Measurements from ENCODE around the gene BHMT2. TPM values are rescaled to one million over a fixed set of nuclear protein-coding genes. Genes with fewer than 3 reads are reported as not detected.

BHMT2 gene
- total and polyA plus RNA-seq, 2 of the 4 experiments (the other 2 are of a cell fraction), result 0.36 to 0.60 TPM

DNA sequence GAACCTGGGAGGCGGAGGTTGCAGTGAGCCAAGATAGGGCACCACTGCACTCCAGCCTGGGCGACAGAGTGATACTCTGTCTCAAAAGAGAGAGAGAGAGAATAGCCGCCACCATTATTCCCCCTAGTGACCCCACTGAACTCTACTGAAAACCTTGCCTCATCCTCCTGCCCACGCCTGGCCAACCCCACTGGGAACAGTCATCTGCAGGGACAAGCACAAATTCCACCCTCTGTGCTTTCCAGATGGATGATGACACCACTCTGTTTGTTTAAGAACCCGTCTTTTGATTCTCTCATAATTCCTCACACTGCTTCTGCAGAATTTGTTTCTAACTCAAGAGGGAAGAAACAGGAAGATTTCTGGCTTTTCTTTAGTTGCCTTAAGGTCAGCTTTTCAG lies 12.2 kb downstream of the BHMT2 start:
- Histone ChIP-seq H3K9me1 (ENCODE audit: insufficient read depth, low read length) (no peaks in the 10 kb centered on the region), H3K4me1 (ENCODE audit: control insufficient read depth, insufficient read depth, low read length) (0 out of 2 replicates have a peak, but pooled peaks cover 2% of the 10 kb centered on the region), H3K36me3 (ENCODE audit: control insufficient read depth, insufficient read depth, low read length) (no peaks in the 10 kb centered on the region), H2BK120ac (ENCODE audit: low read depth, low read length) (no peak overlapping the region), H4K20me1 (ENCODE audit: insufficient read depth, low read length) (no peaks in the 10 kb centered on the region), H3K56ac (ENCODE audit: extremely low read depth, insufficient read depth, low read length) (no peak overlapping the region), H4K8ac (ENCODE audit: low read depth in 2 of 2, low read length in 2 of 2) (no peak overlapping the region), H3K4me3 (ENCODE audit: insufficient read depth, low read depth, low read length) (no peak overlapping the region), H4K91ac (ENCODE audit: insufficient read depth, low read depth, low read length) (no peak overlapping the region), H3K14ac (replicated peaks; ENCODE audit: low read depth, low read length) (no peak overlapping the region), H3K23ac (ENCODE audit: low read depth, low read length) (no peak overlapping the region), H3K27ac (ENCODE audit: insufficient read depth, low read length) (no peak overlapping the region), H3K4ac (ENCODE audit: low read depth, low read length) (no peak overlapping the region), H2AK5ac (ENCODE audit: low read depth, low read length) (no peak overlapping the region), H4K5ac (ENCODE audit: low read depth, low read length) (no peak overlapping the region), H3K79me1 (ENCODE audit: low read depth in 1 of 2, low read length in 2 of 2) (no peaks in the 10 kb centered on the region), H3K9ac (ENCODE audit: low read depth, low read length) (no peak overlapping the region), H3K18ac (ENCODE audit: low read depth, low read length) (no peak overlapping the region), H3K4me2 (ENCODE audit: low read depth, low read length) (no peak overlapping the region), H2AK9ac (replicated peaks; ENCODE audit: low read depth, low read length, poor library complexity) (no peak overlapping the region), H2BK15ac (ENCODE audit: low read depth, low read length) (no peak overlapping the region), H3K27me3 (ENCODE audit: control insufficient read depth, insufficient read depth, low read length) (no peaks in the 10 kb centered on the region), H2BK5ac (ENCODE audit: low read depth, low read length, poor library complexity, severe bottlenecking) (no peak overlapping the region), H2BK20ac (ENCODE audit: low read depth, low read length) (no peak overlapping the region), H3K9me3 (ENCODE audit: control insufficient read depth, insufficient read depth, low read length) (no peaks in the 10 kb centered on the region), H2AFZ (replicated peaks; ENCODE audit: low read length, poor library complexity) (no peak overlapping the region)
- TF ChIP-seq RAD21 (IDR thresholded peaks at IDR 0.05; ENCODE audit: low read length), result no peak
- TF ChIP-seq MXI1 (IDR thresholded peaks at IDR 0.05; ENCODE audit: borderline replicate concordance, low read depth, low read length), result no peak
- TF ChIP-seq ELK1 (IDR thresholded peaks at IDR 0.05; ENCODE audit: borderline replicate concordance, low read depth, low read length), result no peak
- no peak for TF ChIP-seq RFX5 (IDR thresholded peaks at IDR 0.05; ENCODE audit: low read depth, low read length)
- TF ChIP-seq SMC3 (IDR thresholded peaks at IDR 0.05; ENCODE audit: low read depth, low read length), result no peak
- TF ChIP-seq MAZ (IDR thresholded peaks at IDR 0.05; ENCODE audit: borderline replicate concordance, low read depth, low read length), result no peak
- no peak for TF ChIP-seq FOS (IDR thresholded peaks at IDR 0.05; ENCODE audit: low read depth, low read length)
- TF ChIP-seq BHLHE40 (IDR thresholded peaks at IDR 0.05; ENCODE audit: low read depth, low read length), result no peak
- no peak for TF ChIP-seq CTCF (conservative IDR thresholded peaks at IDR 0.05; ENCODE audit: low read depth, low read length)
- CTCF ChIA-PET, result no interaction called here
- in situ Hi-C loops (cut with MboI; ENCODE audit: low sequenced_read_pairs), result no loop called here
- BruUV-seq (replicated peaks), result no TSS peak
- DNase-seq (no peak), ATAC-seq (ENCODE audit: low read depth) (no peak; the same call in 1 of the 2 replicates)
- WGBS, 2 experiments (ENCODE audit: extremely low coverage in 2 of 2, insufficient read length in 1 of 2), result 88% methylated on average over 1 of the region's 5 CpGs; no CpG with 5 or more reads in 1 of the 2 experiments
- POLR2A ChIA-PET (ENCODE audit: unreplicated experiment), result no interaction called here
- intact Hi-C loops (cut with micrococcal nuclease), result no loop called here
- dilution Hi-C loops (cut with HindIII; ENCODE audit: low sequenced_read_pairs, unreplicated experiment), result no loop called here

Measured in IMR-90 (cell line).